Measurements from ENCODE around the gene RTKN. TPM values are rescaled to one million over a fixed set of nuclear protein-coding genes. Genes with fewer than 3 reads are reported as not detected.

The RTKN gene
- total RNA-seq, 2 experiments from 2014 or later = 0.20 to 0.27 TPM

- H3K27ac Mint-ChIP-seq = no peak overlapping the region
- H3K27me3 ChIP-seq (ENCODE audit: control insufficient read depth in 1 of 2, insufficient read depth in 2 of 2, low read length in 2 of 2) = no peaks in the 10 kb centered on the region
- POLR2A ChIA-PET = interaction anchor here (1.3 kb wide), 1 partner anchor 30 kb away, joined by 4 read pairs; the partner anchor contains the start of gene INO80B
- no peak for TF ChIP-seq CTCF (IDR thresholded peaks at IDR 0.05)
- peaks cover 16% of the 10 kb centered on the region for H3K36me3 Mint-ChIP-seq (ENCODE audit: low read depth)
- H3K36me3 ChIP-seq (ENCODE audit: insufficient read depth, low read length) = peaks cover 11% of the 10 kb centered on the region
- H3K4me1 Mint-ChIP-seq (ENCODE audit: low read depth) = peaks cover 26% of the 10 kb centered on the region
- H3K4me3 Mint-ChIP-seq = no peak overlapping the region
- no peak overlapping the region for H3K4me3 ChIP-seq (ENCODE audit: low read length)
- H3K9me3 ChIP-seq (ENCODE audit: control insufficient read depth in 1 of 2, insufficient read depth in 1 of 2, low read length in 2 of 2) = no peaks in the 10 kb centered on the region
- H3K27ac ChIP-seq (ENCODE audit: low read depth in 1 of 2, low read length in 2 of 2) = no peak overlapping the region
- CTCF ChIA-PET = no interaction called here
- peaks cover 20% of the 10 kb centered on the region for H3K4me1 ChIP-seq (ENCODE audit: insufficient read depth, low read length)
- intact Hi-C loops (cut with DNase I, micrococcal nuclease) = loop anchor here in 1 of 2 experiments (5.0 kb wide), 1 partner anchor 47 kb away; the partner anchor contains the start of gene MRPL53
- DNase-seq (no peak), ATAC-seq (ENCODE audit: poor library complexity) (no peak)
- no peaks in the 10 kb centered on the region for H3K27me3 Mint-ChIP-seq
- no peaks in the 10 kb centered on the region for H3K9me3 Mint-ChIP-seq
These were observed 16.7 kb downstream of the RTKN start for GRCh38 chr2:74424995-74425406.

GRCh38 chr2:74424139-74424992 lies 17.4 kb downstream of the RTKN start:
- POLR2A ChIA-PET = no interaction called here
- Histone ChIP-seq H3K4me3 (ENCODE audit: low read length) (no peak overlapping the region), H3K27me3 (ENCODE audit: control insufficient read depth in 1 of 2, insufficient read depth in 2 of 2, low read length in 2 of 2) (no peaks in the 10 kb centered on the region), H3K9me3 (ENCODE audit: control insufficient read depth in 1 of 2, insufficient read depth in 1 of 2, low read length in 2 of 2) (no peaks in the 10 kb centered on the region), H3K4me1 (ENCODE audit: insufficient read depth, low read length) (peaks cover 20% of the 10 kb centered on the region), H3K36me3 (ENCODE audit: insufficient read depth, low read length) (peaks cover 11% of the 10 kb centered on the region), H3K27ac (ENCODE audit: low read depth in 1 of 2, low read length in 2 of 2) (no peak overlapping the region)
- Mint-ChIP-seq H3K4me1 (ENCODE audit: low read depth) (peaks cover 30% of the 10 kb centered on the region), H3K27ac (peak overlapping the region; percentile 47), H3K36me3 (ENCODE audit: low read depth) (peaks cover 16% of the 10 kb centered on the region), H3K4me3 (no peak overlapping the region), H3K9me3 (no peaks in the 10 kb centered on the region), H3K27me3 (no peaks in the 10 kb centered on the region)
- TF ChIP-seq CTCF (IDR thresholded peaks at IDR 0.05) = no peak
- intact Hi-C loops (cut with DNase I, micrococcal nuclease) = loop anchor here in 1 of 2 experiments (5.0 kb wide), 1 partner anchor 48 kb away; the partner anchor contains the start of gene MRPL53
- CTCF ChIA-PET = no interaction called here
- ATAC-seq (ENCODE audit: poor library complexity) = no peak
- DNase-seq = no peak

DNA sequence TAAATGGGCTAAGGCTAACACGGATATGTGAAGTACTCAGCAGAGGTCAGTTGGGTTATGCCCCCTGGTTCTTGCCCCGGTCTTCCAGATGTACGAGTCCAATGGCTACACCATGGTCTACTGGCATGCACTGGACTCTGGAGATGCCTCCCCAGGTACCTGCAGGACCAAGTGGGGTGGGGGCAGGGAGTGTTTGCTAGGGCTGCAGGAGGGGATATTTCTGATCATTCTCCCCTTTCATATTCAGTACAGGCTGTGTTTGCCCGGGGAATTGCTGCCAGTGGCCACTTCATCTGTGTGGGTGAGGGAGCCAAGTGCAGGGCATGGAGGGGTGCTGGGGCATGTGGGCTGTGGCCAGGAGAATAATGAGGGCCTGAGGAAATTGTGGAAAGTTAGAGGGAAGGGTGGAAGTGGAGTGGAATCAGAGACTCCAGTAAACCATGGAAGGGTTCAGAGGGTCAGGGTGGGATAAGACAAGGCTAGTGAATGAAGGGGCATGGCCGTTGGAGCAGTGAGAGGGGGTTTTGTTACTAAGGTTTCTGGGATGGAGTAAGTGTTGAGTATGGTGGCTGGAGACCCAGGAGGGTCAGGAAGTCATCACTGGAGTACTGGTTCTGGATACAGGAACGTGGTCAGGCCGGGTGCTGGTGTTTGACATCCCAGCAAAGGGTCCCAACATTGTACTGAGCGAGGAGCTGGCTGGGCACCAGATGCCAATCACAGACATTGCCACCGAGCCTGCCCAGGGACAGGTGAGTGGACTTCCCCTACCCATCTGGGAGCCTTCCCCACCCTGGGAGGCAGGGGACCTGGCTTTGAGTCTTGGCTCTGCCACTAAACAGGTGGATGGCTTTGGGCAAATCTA lies 18.3 kb downstream of the RTKN start:
- Mint-ChIP-seq H3K36me3 (ENCODE audit: low read depth) (peaks cover 16% of the 10 kb centered on the region), H3K4me3 (peak overlapping the region; percentile 100), H3K4me1 (ENCODE audit: low read depth) (peaks cover 30% of the 10 kb centered on the region), H3K9me3 (no peaks in the 10 kb centered on the region), H3K27me3 (no peaks in the 10 kb centered on the region), H3K27ac (peak overlapping the region; percentile 96)
- DNase-seq (no peak), ATAC-seq (ENCODE audit: poor library complexity) (no peak)
- peaks cover 20% of the 10 kb centered on the region for H3K4me1 ChIP-seq (ENCODE audit: insufficient read depth, low read length)
- no peak for TF ChIP-seq CTCF (IDR thresholded peaks at IDR 0.05)
- H3K27me3 ChIP-seq (ENCODE audit: control insufficient read depth in 1 of 2, insufficient read depth in 2 of 2, low read length in 2 of 2) = no peaks in the 10 kb centered on the region
- H3K27ac ChIP-seq (ENCODE audit: low read depth in 1 of 2, low read length in 2 of 2) = no peak overlapping the region
- intact Hi-C loops (cut with DNase I, micrococcal nuclease) = loop anchor here in 1 of 2 experiments (5.0 kb wide), 1 partner anchor 49 kb away; the partner anchor contains the start of gene MRPL53
- CTCF ChIA-PET = no interaction called here
- H3K9me3 ChIP-seq (ENCODE audit: control insufficient read depth in 1 of 2, insufficient read depth in 1 of 2, low read length in 2 of 2) = no peaks in the 10 kb centered on the region
- peaks cover 11% of the 10 kb centered on the region for H3K36me3 ChIP-seq (ENCODE audit: insufficient read depth, low read length)
- H3K4me3 ChIP-seq (ENCODE audit: low read length) = no peak overlapping the region
- POLR2A ChIA-PET = interaction anchor here (1.1 to 2.9 kb wide), 3 partner anchors 10 to 31 kb away, joined by 3 to 23 read pairs (median 3); partner anchors contain the start of gene INO80B

All from CD4-positive, alpha-beta T cell (primary cell).